Measurements from ENCODE around the gene ABCA13.

Gene ABCA13

DNA sequence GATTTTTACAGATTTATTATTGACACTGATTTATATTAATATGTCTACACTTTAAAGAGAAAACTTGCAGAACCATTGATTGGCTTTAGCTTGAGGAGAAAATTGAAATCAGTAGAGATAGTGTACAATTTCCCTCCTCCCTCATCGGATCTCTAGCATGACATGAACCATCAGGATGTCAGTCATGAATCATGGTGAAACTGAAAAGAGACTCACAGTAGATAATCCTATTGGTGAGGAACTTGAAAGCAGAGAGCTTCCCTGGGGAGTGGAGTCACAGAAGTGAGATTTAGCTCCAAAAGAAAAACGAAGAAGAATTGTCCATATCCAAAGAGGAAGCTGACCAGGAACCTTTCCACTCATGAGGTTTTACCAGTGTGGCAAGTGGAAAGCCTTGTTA is 346.8 kb downstream of the ABCA13 start:
- DNase-seq (ENCODE audit: low spot score) = no peak

DNA sequence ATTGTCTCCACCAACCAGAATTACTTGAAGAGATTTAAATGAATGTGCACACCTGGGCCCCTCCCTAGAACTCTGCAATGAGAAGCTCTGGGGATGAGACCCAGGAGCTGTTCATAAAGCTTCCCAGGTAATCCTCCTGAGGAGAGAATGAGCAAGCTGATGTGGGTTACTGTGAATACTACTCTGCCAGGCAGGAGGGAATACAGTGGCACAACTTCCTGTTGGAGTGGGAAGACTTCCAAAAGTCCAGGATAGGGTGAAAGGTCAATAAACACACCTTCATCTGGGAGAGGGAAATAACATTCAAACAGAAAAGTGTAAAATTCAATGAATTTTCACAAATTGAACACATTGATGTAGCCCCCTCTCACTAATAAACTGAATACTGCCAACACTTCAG is 351.4 kb downstream of the ABCA13 start:
- no peak for DNase-seq (ENCODE audit: low spot score)

DNA sequence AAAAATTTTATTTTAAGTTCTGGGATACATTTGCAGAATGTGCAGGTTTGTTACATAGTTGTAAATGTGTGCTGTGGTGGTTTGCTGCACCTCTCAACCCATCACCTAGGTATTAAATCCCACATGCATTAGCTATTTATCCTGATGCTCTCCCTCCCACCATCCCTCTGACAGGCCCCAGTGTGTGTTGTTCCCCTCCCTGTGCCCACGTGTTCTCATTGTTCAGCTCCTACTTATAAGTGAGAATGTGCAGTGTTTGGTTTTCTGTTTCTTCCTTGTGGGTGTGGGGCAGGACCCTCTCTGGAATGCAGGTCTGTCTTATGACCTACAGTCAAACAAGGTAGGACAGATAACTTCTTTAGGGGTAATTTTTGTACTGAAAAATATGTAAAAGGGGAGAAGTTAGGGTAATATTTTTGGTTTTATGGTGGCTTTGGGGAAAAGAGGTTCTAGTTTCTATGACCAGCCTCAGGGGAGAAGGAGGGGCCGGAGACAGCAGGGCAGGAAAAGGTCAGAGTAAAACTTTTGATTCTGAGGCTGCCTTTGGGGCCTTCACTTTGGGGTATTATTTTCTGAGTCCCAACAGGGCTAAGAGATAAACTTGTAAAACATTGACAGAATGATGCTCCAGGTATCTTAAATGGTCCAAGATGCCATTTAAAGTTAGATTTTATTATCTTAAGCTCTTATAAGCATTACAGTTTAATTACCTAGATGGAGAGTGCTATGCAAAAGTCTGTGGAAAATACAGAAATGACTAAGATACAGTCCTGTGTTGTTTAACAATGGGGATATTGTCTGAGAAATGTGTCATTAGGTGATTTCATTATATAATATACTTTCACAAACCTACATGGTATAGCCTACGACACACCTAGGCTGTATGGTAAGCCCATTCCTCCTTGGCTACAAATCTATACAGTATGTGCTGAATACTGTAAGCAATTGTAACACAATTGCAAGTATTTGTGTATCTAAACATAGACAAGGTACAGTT is 354.8 kb downstream of the ABCA13 start:
- no peak for DNase-seq (ENCODE audit: low spot score)

GRCh38 chr7:48528646-48529045 is 357.4 kb downstream of the ABCA13 start:
- DNase-seq (ENCODE audit: low spot score) = no peak

DNA sequence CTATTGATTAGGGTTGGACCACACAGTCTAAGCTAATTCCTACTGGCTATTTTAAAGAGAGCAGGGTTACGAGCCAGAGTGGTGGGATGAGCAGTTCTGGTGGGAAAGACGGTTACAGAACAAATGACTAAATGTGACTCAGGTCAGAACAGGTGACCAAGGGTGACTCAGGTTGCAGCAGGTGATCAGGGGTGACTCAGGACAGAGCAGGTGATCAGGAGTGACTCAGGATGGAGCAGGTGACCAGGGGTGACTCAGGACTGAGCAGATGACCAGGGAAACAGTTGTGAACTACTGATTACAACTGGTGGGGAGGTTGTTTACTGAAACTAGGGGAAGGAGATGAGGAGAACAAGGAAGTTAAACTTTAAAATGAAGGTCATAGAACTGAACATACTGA is 366.3 kb downstream of the ABCA13 start:
- no peak for DNase-seq (ENCODE audit: low spot score)

- no peak for DNase-seq (ENCODE audit: low spot score)
Observed at GRCh38 chr7:48540746-48541145, 369.5 kb downstream of the ABCA13 start.

- DNase-seq (ENCODE audit: low spot score) = no peak
Observed at GRCh38 chr7:48548667-48549066, 377.4 kb downstream of the ABCA13 start.

DNA sequence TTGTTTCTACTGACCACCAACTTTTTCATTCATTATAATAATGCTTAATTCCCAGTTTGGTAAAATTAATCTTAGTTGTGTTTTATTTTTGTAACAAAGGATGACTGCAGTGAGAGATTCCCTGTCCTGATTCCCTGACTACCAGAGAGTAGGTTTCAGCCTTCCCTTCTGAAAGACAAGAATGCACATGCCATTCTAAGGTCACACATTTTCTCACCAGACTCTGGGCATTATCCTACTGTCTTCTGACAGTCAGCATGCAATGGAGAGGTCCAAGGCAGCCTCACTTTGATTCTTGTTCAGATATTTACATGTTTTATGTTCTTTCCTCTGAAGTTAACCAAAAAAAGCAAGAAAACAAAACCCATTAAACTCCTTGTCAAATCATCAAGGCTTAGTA is 380.4 kb downstream of the ABCA13 start:
- DNase-seq (ENCODE audit: low spot score) = no peak

DNA sequence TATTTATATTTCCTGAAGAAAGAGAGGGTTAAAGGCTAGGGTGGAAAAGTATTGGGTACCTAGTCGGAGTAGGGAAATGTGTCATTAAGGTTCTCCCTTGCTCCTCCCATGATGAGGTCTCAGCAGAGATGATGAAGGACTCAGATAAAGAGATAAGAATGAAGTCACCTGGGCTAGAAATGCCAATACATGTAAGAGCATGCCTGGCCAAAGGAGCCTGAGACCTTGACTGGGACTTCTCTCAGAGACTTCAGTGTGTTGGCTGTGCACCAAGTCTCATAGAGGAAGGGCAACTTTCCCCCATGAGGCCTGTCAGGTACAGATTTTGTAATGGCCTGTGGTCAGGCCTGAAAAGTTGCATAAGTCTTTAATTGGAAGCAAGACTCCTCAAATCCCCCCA is 392.1 kb downstream of the ABCA13 start:
- DNase-seq (ENCODE audit: low spot score) = no peak

DNA sequence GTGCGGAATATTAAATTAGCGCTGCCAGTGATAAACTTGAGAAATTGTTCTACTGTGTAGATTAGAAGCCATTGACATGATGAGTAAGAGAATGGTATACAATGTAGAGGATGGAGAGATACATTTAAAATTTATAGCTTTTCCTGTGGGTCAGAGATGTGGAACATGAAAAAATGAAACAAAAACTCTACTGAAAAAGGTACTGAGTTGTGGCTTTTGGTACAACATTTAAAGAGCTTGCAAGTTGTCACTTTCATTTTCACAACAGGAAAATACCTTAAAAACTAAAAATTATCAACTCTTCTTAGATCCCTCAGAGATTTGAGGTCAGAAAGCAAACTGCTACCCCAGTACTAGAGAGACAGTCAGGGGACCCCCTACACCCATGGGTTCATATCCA is 404.3 kb downstream of the ABCA13 start:
- DNase-seq (ENCODE audit: low spot score) = no peak

DNA sequence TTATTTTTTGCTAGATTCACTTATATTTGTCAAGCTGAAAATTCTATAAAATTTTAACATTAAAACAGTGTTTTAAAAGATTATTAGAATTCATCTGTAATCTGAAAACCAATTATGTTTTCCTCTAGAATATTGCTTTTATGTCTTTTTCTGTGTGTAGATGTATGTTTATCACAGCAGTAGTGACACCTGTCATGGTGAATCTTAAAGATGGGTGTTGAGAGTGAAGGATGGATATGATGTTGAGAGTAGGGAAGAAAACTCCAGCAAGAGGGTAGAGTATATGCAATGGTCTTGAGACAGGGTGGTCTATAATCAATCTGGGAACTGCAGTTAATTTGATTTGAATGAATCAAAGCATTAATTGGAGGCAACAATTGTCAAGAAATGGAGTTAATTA is 416.2 kb downstream of the ABCA13 start:
- no peak for DNase-seq (ENCODE audit: low spot score)

DNA sequence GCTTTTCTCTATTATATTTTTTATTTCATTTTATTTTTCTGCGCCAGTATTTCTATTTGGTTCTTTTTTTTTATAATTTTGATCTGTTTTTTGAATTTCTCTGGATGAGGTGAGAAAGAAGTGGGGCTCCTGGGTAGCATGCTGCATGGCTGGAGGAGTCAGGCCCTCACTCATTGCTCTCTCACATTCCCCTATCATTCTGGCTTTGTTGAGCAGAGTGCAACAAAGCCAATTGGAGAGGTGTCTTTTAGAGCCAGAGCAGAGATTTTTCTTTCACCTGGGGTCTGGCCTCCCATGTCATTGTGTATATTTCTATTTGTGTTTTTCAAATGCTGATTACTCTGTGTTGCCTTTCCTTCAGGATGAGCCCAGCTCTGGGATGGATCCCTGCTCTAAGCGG is 423.1 kb downstream of the ABCA13 start:
- DNase-seq (ENCODE audit: low spot score) = no peak

DNA sequence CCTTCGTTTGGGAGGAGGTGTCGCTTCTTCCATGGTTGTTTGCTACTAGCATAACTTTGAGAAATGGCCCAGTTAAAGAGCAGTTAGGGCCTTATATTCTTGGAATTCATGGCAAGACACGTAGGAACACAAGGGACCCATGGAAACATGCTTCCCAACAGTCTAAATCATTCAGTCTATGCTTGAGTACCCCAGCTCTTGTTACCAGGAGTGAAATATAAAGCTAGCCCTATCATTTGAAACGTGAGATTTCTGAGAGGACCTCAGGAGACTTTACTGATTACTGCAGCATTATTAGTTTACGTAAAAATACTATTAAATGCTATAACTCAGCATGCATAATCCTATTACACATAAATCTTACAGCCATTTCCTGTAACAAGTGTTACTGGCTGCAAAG is 424.5 kb downstream of the ABCA13 start:
- DNase-seq (ENCODE audit: low spot score) = no peak

- no peak for DNase-seq (ENCODE audit: low spot score)
Observed at GRCh38 chr7:48610705-48611104, 439.4 kb downstream of the ABCA13 start.

GRCh38 chr7:48611993-48612392 is 440.7 kb downstream of the ABCA13 start:
- DNase-seq (ENCODE audit: low spot score) = no peak

- DNase-seq (ENCODE audit: low spot score) = no peak
Observed at GRCh38 chr7:48617508-48617907, 446.2 kb downstream of the ABCA13 start.

DNA sequence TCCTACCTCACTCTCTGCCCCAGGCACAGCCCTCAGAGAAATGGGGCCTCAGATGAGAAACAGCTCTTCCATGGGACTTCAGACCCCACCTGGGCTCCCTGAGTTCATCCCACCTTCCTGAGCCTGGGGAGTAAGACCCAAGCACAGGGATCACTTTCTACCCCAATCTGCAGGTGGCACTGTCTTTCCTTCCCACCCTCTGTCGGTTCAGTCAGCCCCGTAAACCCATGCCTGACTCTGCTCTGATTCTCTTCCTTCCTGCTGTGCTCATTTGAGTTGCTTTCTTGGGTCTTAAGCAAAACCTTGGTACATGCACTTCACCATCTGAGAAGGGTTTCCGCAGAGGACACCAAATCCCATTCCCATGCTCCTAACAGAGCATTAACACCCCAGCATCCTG is 446.7 kb downstream of the ABCA13 start:
- no peak for DNase-seq (ENCODE audit: low spot score)

- no peak for DNase-seq (ENCODE audit: low spot score)
Observed at GRCh38 chr7:48621076-48621475, 449.8 kb downstream of the ABCA13 start.

DNA sequence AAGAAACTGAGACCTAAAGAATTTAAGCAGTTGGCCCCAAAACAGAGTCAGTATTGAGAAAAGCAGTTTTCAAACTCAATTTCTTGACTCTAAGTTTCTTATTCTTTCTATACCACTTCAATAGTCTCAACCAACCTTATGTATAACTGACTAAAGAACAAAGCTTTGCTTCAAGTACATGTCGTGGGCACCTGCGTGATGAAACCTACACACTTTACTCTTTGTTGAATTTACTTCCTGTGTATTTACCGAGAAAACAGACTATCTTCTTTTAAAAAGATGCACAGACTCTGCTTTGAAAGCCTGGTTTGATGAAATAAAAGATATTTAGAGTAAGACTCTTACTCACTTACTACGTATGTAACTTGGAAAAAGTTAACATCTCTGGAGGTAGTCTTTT is 455.9 kb downstream of the ABCA13 start:
- no peak for DNase-seq (ENCODE audit: low spot score)

DNA sequence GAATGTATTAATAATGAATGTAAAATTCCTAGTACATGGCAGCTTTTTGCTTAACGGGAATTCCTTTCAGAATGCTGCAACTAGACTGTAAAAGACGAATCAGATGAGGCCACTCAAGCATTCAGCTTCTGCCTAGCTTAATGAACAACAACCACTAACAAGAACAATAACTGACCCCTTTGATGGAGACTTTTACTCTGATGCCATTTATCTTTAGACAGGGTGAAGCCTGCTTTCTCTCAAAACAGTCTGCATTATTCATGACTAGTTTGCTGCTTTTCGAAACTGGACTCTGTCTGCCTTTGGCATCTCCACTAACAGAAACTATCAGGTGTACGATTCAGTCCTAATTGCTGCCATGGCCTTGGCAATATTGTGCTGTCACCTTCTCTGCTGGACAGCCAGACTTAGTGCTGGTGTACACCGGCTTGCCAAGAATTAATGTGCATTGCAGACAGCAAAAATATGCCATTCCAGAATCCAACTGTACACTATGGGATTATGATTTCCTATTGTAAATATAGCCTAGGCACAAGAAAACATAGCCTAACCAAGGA is 457.6 kb downstream of the ABCA13 start:
- DNase-seq (ENCODE audit: low spot score) = no peak

DNA sequence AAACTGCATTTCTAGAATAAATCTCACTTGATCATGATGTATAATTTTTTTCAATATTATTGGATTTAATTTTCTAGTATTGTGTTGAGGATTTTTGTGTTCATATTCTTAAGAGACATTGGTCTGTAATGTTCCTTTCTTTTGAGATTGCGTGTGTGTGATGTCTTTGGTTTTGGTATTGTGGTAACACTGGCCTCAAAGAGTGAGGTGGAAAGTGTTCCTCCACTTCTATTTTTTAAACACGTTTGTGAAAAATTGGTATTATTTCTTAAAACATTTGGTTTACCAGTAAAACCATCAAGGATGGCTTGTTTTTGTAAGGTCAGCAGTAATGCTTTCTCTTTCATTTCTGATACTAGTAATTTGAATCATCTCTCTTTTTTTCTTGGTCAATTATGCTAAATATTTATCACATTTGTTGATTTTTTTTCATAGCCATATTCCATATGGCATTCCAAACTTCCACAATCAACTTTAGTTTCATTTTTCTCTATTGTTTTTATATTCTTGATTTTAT is 462.9 kb downstream of the ABCA13 start:
- no peak for DNase-seq (ENCODE audit: low spot score)

DNA sequence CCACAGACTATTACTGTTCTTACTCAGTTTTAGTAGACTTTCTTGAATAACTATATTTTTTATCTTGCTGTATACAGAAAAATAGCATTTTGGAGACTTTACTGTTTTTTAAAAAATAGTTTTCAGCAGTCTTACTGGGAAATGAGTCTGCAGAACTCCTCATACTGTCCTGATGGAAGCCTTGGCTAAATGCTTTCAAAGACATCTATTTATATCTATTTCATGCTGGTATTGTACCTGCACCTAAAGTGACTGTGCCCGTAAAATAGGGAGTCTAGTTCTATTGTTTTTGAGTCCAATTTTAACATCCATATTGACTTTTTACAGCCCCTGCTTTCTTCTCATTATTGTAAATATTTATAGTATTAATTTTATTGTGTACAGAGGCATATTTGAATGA is 464.5 kb downstream of the ABCA13 start:
- no peak for DNase-seq (ENCODE audit: low spot score)

DNA sequence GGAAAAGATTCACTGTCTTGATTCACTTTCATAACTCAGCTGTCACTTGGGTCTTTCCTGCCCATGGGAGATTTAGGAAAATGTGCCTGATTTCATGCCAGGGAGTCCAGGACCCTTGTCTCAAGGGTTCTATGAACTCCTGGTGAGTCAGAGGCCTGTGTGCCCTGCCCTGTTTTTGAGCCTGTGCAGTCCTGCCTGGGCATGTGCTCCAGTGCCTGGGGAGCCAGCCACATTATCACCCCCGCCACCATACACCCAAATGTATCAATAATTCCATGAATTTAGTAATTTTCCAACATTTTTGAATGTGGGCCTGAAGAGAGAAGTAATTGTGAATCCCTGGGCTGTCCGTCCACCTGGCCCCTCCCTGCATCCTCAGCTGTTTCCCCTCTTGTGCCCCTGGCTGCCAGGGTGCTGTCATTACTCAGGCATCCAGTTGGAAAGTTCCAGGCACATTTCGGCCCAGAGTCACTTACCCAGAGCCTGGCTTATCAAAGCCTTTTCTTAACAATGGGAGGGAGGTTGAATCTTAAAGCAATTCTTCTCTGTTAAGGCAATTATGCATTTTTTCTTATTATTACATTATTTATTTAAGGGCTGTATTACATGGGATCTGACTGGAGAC is 465.2 kb downstream of the ABCA13 start:
- no peak for DNase-seq (ENCODE audit: low spot score)

Measured in hepatic stellate cell (primary cell).